Keratinocyte (primary cell): Measurements from ENCODE around the gene CLSTN2. TPM values are rescaled to one million over a fixed set of nuclear protein-coding genes. Genes with fewer than 3 reads are reported as not detected.

ENCODE experiments used
- DNase-seq: peaks from one replicate; pipeline ENCODE4 v3.0.0-alpha.2; 2011; ENCODE audit warnings: low read depth, missing footprints, low spot score
- FAIRE-seq: peaks from 2 replicates; lab custom pipeline; 2011; peaks lifted over from hg19 to GRCh38; lab: Jason Lieb, UNC
- H2AFZ ChIP-seq: 2 replicates; pipeline ENCODE4 v1.6.0; 2012; ENCODE audit warnings: low read length, control low read depth, inconsistent platforms; ENCODE audit not compliant: control insufficient read depth
- H3K27ac ChIP-seq: 2 replicates; pipeline ENCODE4 v1.5.1; 2011; ENCODE audit warnings: low read length; ENCODE audit not compliant: control insufficient read depth, insufficient read depth
- H3K27me3 ChIP-seq: 3 replicates; pipeline ENCODE4 v1.6.0; 2011; ENCODE audit warnings: low read length; ENCODE audit not compliant: control insufficient read depth, insufficient read depth; ENCODE audit errors: extremely low read depth
- H3K36me3 ChIP-seq, 2 experiments: 2 replicates in 1 of 2; 3 replicates in 1 of 2; pipeline ENCODE4 v1.5.1; 2011; ENCODE audit warnings: low read length in 2 of 2, mild to moderate bottlenecking in 1 of 2; ENCODE audit not compliant: control insufficient read depth in 2 of 2, insufficient read depth in 2 of 2; ENCODE audit errors: extremely low read depth in 1 of 2
- H3K4me1 ChIP-seq: 3 replicates; pipeline ENCODE4 v1.5.1; 2011; ENCODE audit warnings: low read length; ENCODE audit not compliant: control insufficient read depth, insufficient read depth; ENCODE audit errors: extremely low read depth
- H3K4me2 ChIP-seq: 3 replicates; pipeline ENCODE4 v1.6.0; 2011; ENCODE audit warnings: low read depth, low read length; ENCODE audit not compliant: control insufficient read depth, insufficient read depth; ENCODE audit errors: extremely low read depth
- H3K4me3 ChIP-seq, 3 experiments: fragments of 200-600 bp in 1 of 3; sonication (generic) in 1 of 3; 2 replicates in 2 of 3; 3 replicates in 1 of 3; pipeline ENCODE4 v1.5.1; 2011 to 2016; ENCODE audit warnings: low read length in 3 of 3, mild to moderate bottlenecking in 3 of 3, control low read depth in 2 of 3, inconsistent platforms in 1 of 3, low read depth in 1 of 3, mixed read lengths in 1 of 3, mixed run types in 1 of 3, moderate library complexity in 1 of 3; ENCODE audit not compliant: control insufficient read depth in 2 of 3, insufficient read depth in 2 of 3; ENCODE audit errors: extremely low read depth in 1 of 3
- H3K79me2 ChIP-seq: 2 replicates; pipeline ENCODE4 v1.6.0; 2012; ENCODE audit warnings: low read length; ENCODE audit not compliant: control insufficient read depth, insufficient read depth
- H3K9ac ChIP-seq: 3 replicates; pipeline ENCODE4 v1.6.0; 2011; ENCODE audit warnings: low read length; ENCODE audit not compliant: control insufficient read depth, insufficient read depth; ENCODE audit errors: extremely low read depth
- H3K9me1 ChIP-seq: 3 replicates; pipeline ENCODE4 v1.6.0; 2011; ENCODE audit warnings: low read length; ENCODE audit not compliant: control insufficient read depth, insufficient read depth; ENCODE audit errors: extremely low read depth
- H3K9me3 ChIP-seq: 2 replicates; pipeline ENCODE4 v1.5.1; 2012; ENCODE audit warnings: low read depth, low read length; ENCODE audit not compliant: control insufficient read depth
- H4K20me1 ChIP-seq: 3 replicates; pipeline ENCODE4 v1.6.0; 2011; ENCODE audit warnings: low read length; ENCODE audit not compliant: control insufficient read depth, insufficient read depth; ENCODE audit errors: extremely low read depth
- EZH2 ChIP-seq: IDR thresholded peaks from one replicate; pipeline ENCODE4 v1.6.1; 2012; ENCODE audit warnings: inconsistent platforms, mild to moderate bottlenecking, low read length, moderate library complexity
- dilution Hi-C: fragments of 300-500 bp; cut with MboI; formaldehyde crosslinking; loops from one replicate; pipeline ENCODE4 v1.7.0; 2020; ENCODE audit warnings: low sequenced_read_pairs; ENCODE audit not compliant: extremely low pct_ligation_motif_present
- polyA plus RNA-seq, 5 experiments: library from polyadenylated mRNA; depleted of rRNA in 3 of 5; stranded (reverse) in 3 of 5; stranded (forward) in 1 of 5; unstranded in 1 of 5; fragments of >200 nt; gene quantifications; 1 replicate in 1 of 5; 2 replicates in 3 of 5; 3 replicates in 1 of 5; pipeline versions ENCODE4 v1.2.1 to v1.2.3, GENCODE V29; 2011 to 2012; ENCODE audit warnings: missing spikeins in 2 of 5, low read depth in 1 of 5, low replicate concordance in 1 of 5
- TF ChIP-seq, protein P1 (sequence below), 3 experiments: IDR thresholded peaks in 1 of 3; conservative IDR thresholded peaks in 1 of 3; optimal IDR thresholded peaks in 1 of 3; 2 replicates in 2 of 3; 3 replicates in 1 of 3; pipeline versions ENCODE3 to v1.5.1; 2011; ENCODE audit warnings: low read length in 3 of 3, mild to moderate bottlenecking in 3 of 3, moderate library complexity in 2 of 3, control low read depth in 1 of 3, inconsistent platforms in 1 of 3; ENCODE audit not compliant: insufficient read depth in 2 of 3; ENCODE audit errors: extremely low read depth in 1 of 3

Gene CLSTN2
- polyA plus RNA-seq, 1 donor (not counting 4 experiments of a cell fraction or from before 2014, with no cell fraction given): 0.09 TPM

DNA sequence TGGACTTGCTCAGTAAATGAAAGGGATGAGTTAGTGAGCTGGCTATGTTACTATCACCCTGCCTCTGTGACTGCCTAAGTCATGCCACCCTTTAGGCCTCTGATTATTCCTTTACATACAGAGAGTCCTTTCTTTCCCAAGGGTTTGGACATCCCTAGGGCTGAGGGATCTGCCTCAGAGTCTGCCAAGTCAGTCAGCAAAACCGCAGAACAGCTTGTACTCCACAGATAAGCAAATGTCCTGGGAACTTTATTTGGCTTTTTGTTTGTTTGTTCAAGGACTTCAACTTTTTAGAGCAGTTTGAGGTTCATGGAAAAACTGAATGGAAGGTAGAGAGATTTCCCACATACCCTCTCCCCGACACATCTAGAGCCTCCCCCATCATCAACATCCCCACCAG is 660.3 kb downstream of the CLSTN2 start:
- DNase-seq (no peak), FAIRE-seq (no peak)
- Histone ChIP-seq H3K27me3 (no peaks in the 10 kb centered on the region), H2AFZ (no peak overlapping the region), H3K36me3 (no peaks in the 10 kb centered on the region), H3K4me3 (no peak overlapping the region), H3K79me2 (no peaks in the 10 kb centered on the region), H3K9me1 (no peaks in the 10 kb centered on the region), H3K4me2 (no peak overlapping the region), H3K9me3 (no peaks in the 10 kb centered on the region), H3K4me1 (peaks cover 13% of the 10 kb centered on the region), H3K27ac (no peak overlapping the region), H4K20me1 (no peaks in the 10 kb centered on the region), H3K9ac (no peak overlapping the region)
- dilution Hi-C loops: no loop called here
- no peak for TF ChIP-seq EZH2
- TF ChIP-seq, protein P1, sequence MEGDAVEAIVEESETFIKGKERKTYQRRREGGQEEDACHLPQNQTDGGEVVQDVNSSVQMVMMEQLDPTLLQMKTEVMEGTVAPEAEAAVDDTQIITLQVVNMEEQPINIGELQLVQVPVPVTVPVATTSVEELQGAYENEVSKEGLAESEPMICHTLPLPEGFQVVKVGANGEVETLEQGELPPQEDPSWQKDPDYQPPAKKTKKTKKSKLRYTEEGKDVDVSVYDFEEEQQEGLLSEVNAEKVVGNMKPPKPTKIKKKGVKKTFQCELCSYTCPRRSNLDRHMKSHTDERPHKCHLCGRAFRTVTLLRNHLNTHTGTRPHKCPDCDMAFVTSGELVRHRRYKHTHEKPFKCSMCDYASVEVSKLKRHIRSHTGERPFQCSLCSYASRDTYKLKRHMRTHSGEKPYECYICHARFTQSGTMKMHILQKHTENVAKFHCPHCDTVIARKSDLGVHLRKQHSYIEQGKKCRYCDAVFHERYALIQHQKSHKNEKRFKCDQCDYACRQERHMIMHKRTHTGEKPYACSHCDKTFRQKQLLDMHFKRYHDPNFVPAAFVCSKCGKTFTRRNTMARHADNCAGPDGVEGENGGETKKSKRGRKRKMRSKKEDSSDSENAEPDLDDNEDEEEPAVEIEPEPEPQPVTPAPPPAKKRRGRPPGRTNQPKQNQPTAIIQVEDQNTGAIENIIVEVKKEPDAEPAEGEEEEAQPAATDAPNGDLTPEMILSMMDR (optimal IDR thresholded peaks at IDR 0.05 in 1 of 3, IDR thresholded peaks at IDR 0.05 in 1 of 3, conservative IDR thresholded peaks at IDR 0.05 in 1 of 3; ENCODE audit: extremely low read depth in 1 of 3, insufficient read depth in 2 of 3, low read length in 3 of 3): no peak

DNA sequence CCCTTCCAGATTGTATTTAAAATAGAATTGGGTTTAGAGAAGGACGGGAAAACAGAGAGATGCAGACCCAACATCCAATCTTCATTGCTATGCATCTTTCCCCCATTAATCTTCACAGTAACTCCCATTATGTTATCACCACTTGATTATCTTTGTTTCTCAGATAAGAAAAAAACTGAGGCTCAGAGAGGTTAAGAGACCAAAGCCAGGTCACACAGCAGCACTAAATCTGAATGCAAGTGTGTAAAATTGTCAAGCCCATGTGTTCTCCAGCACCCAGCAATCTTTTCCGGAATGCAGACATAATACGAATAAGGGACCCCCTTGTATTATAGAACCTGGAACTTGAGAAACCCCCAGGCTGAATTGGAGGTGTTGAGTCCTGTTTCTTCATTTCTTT is 662.4 kb downstream of the CLSTN2 start:
- no peak for TF ChIP-seq EZH2
- TF ChIP-seq, protein P1 (optimal IDR thresholded peaks at IDR 0.05 in 1 of 3, IDR thresholded peaks at IDR 0.05 in 1 of 3, conservative IDR thresholded peaks at IDR 0.05 in 1 of 3; ENCODE audit: extremely low read depth in 1 of 3, insufficient read depth in 2 of 3, low read length in 3 of 3): no peak
- H3K9me3 ChIP-seq: no peaks in the 10 kb centered on the region
- DNase-seq (no peak), FAIRE-seq (no peak)
- no peaks in the 10 kb centered on the region for H4K20me1 ChIP-seq
- peaks cover 13% of the 10 kb centered on the region for H3K4me1 ChIP-seq
- dilution Hi-C loops: no loop called here
- H3K4me2 ChIP-seq: no peak overlapping the region
- H2AFZ ChIP-seq: no peak overlapping the region
- no peaks in the 10 kb centered on the region for H3K27me3 ChIP-seq
- no peaks in the 10 kb centered on the region for H3K79me2 ChIP-seq
- no peaks in the 10 kb centered on the region for H3K36me3 ChIP-seq
- no peak overlapping the region for H3K9ac ChIP-seq
- no peak overlapping the region for H3K4me3 ChIP-seq
- H3K9me1 ChIP-seq: no peaks in the 10 kb centered on the region
- no peak overlapping the region for H3K27ac ChIP-seq
